ENCODE results near the gene SGPP2. TPM values are rescaled to one million over a fixed set of nuclear protein-coding genes. Genes with fewer than 3 reads are reported as not detected.
"Not testable (repeated sequence)": the region's sequence is repeated elsewhere in the genome, so short reads cannot be mapped to it uniquely, and the experiment has no call there.

SGPP2 gene
- total RNA-seq, 1 donor from 2014 or later, result 1.2 TPM

DNA sequence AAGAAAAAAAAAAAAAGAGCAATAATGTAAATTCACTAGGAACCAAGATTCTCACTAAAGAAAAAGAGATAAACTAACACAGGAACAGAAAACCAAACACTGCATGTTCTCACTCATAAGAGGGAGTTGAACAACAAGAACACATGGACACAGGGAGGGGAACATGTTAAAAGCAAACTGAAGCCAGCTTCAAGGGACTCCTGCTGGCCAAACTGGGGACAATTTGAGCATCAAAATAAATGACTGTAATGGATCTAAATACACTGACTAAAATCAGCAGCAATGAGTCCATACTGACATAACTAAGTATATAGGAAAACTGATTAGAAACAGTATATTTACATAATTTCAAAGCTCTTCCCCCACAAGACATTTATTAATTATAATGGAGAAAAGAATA, 158.6 kb downstream of the SGPP2 start:
- DNase-seq, result no peak

DNA sequence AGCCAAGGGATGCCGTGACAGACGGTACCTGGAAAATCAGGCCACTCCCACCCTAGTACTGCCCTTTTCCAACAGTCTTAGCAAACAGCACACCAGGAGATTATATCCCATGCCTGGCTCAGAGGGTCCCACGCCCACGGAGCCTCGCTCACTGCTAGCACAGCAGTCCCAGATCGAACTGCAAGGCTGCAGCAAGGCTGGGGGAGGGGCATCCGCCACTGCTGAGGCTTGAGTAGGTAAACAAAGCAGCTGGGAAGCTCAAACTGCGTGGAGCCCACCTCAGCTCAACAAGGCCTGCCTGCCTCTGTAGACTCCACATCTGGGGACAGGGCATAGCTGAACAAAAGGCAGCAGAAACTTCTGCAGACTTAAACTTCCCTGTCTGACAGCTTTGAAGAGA, 160.2 kb downstream of the SGPP2 start:
- not testable (repeated sequence) for DNase-seq

DNA sequence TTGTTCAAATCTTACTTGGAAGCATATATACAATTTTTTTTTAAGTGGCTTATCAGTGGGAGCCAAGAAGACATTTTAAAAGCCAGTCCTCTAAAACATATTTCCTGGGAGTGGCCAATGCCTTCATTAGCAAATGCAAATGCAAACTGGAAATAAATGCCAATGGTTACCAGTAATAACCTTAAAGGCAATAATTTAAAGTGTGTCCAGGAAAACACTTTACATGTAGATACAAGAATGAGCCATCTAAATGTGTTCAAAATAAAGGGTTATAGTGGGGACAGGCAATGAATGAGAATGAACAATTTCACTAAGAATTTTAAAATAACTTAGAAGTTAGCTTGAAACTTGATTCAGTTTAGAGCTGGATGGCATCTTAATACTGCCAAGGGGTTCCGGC, 167.3 kb downstream of the SGPP2 start:
- DNase-seq, result no peak

DNA sequence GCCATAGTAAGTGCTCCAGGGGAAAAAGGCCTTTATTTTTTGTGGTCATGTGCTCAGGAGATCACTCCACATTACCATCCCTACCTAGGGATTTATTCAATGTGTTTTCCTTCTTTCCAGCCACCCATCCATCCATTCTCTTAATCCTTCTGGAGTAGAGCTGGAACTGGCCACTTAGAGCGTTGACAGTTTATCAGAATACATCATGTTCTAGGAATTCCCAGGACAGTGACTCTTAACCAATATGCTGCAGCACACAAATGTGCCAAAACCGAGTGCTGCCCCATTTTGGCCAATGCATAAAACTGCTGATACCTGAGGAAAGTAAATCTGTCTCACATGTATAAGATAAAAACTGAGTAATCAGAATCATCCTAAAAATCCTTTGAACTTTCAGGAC, 167.8 kb downstream of the SGPP2 start:
- no peak for DNase-seq

DNA sequence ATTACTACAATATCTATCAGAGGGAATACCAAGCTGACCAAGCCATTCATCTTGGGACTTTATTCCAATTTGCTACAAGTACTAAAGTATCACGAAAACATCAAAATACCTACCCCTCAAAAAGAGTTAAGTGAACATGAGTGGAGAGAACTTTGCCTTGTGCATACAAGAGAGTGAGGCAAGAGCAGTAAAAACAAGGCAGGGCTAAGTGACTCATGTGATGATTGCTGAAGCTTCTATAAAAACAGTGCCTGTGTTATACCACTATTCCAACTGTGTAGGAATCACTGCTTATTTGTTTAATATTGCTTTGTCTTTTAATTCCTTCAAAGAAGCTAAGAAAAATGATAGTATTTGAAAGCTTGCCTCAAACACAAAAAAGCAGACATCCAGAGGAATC, 170.3 kb downstream of the SGPP2 start:
- no peak for DNase-seq

DNA sequence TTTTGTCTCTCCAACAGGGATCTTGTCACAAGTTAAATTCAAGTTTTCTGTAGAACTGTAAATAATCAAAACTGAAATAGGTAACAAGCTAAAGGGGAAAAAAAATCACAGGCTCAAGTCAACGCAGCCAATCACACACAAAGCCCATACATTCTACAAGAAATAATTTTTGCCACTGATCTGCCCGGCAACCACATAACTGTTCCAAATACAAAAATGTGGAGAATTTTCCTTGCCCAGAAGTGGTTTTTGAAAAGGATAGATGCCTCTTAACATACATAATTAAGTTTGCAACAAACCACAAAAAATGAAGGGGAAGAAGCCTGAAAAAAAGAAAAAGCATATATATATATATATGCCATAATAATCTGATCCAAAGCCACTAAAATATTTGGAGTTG, 171.2 kb downstream of the SGPP2 start:
- DNase-seq, result no peak

DNA sequence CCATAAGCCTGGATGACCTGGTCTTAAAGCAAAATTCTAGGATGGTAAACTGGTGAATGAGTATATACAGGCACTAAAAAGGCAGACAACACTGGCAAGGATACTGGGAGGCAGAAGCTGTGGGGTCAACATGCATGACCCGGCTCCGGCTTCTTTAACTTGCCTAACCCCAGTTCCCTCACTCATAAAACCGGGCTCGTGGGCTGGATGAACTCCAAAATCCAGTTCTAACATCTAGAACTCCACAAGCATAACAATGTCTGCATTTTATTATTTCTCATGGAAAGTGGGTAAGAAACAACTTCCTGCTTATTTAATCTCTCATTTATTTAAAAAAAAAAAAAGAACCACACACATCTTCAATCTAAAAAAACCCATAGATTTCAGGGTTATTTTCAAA, 174.3 kb downstream of the SGPP2 start:
- DNase-seq, result no peak

DNA sequence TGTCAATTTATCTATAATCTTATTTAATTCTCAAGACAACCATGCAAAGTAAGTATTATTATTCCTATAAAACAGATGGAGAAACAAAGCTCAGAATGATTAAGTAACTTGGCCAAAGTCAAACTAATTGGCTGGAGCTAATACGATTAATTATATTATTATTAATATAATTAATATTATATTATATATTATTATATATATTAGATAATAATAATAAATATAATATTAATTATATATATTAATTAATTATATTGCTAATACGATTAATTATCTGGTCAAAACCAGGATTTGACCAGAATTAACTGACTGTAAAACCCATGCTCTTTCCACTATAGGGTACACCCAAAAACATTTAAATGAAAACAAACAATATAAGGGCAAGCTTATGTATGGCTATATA, 179.2 kb downstream of the SGPP2 start:
- no peak for DNase-seq

DNA sequence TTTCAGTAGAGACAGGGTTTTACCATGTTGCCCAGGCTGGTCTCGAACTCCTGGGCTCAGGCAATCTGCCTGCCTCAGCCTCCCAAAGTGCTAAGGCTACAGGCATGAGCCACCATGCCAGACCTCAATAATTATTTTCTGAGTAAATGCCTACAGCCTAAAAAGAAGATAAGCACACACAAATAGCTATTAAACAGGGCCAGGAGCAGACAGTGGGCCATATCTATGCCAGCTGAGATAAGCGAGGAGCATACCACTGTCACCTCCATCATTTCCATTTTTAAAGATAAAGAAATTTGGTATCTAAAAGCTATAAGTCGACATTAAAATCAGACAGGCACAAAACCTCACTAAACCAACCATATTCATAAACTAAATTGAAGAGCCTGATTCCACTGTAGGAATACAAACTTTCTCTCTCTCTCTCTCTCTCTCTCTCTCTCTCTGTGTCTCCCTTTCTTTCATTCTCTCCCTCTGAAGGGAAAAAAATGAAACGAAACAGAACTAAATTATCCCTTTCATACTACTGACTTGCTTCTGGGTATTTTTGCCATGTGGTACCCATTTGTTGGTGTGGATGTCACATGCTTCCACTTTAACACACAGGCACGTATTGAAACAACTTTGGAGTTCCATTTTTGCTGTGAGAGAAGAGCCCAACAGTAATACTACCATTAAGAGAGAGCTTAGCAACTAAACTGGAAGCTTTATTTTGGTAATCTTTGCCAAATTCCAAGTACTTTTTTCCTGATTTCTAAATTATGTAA, 180.6 kb downstream of the SGPP2 start:
- DNase-seq, result no peak

DNA sequence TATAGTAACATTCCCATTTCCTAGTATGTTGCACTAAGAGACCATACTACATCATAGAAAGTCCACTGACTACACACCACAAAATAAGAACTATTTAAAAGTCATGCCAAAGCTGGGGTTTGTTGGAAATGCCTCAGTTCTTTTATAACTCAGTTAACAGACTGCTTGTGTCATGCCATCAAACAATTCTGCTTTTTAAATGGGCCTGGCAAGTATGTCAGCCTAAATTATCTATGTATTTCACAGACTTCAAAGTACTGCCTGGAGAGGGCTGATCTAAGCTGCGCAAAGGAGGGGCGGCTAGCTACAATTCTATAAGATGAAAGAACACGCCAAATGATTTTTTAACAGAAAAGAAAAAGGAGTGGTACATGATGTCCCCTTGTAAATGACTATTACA, 182.0 kb downstream of the SGPP2 start:
- DNase-seq, result no peak

DNA sequence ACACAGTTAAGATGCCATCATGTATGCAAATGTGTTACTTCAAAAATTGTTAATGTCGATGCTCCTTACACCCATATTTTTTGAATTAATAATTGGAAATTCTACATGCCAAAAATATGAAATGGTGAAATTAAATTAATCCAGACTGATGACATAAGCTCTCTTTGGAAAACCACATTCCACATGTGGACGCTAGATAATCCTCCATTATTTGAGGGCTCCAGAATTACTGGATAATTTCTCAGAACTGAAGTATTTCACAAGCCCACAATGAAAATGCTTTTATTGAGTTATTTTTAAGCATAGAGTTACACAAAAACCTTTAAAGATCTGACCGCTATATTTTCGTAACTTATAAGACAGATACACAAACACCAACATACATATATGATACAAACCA, 183.7 kb downstream of the SGPP2 start:
- DNase-seq, result no peak

DNA sequence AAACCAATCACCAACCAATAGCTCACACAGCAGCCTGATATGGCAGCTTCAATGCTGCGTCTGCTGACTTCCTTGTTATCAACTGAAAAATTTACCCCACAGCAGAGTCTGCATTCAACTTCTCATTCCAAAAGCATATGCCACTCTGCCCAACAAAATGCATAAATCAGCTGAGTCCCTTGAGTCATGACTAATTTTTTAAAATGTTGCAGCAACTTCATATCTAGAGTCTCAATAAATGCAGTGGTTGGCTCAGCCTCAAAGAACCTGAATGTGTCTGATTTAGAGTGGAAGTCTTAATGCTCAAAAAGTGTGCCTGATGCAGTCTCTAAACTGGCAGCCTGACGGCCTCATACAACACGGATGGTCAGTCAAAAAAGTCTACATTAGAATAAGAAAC, 185.0 kb downstream of the SGPP2 start:
- no peak for DNase-seq

Small RNA genes lying within 50 kb of the gene (small RNA-seq; reads per million reads assigned to genes)
- not detected for gene RF00019
- gene RNU6-619P, result not detected

Other genes starting within 250 kb of the SGPP2 start
- 0.31 TPM for gene PAX3, start 125.5 kb upstream of the SGPP2 start, total RNA-seq
- gene FARSB, start 231.5 kb downstream of the SGPP2 start, total RNA-seq, result 33.8 TPM
- not detected for gene MOGAT1, start 247.1 kb downstream of the SGPP2 start, total RNA-seq